GM10266 (cell line): ENCODE measurements around the gene TUBG1.

Experiments used
- DNase-seq: peaks from one replicate; pipeline ENCODE4 v3.0.0; 2012; ENCODE audit errors: extremely low spot score
- TF ChIP-seq, protein P1 (sequence below): IDR thresholded peaks from 2 replicates; pipeline ENCODE4 v1.5.1; 2012; ENCODE audit warnings: mild to moderate bottlenecking, low read depth; ENCODE audit not compliant: control insufficient read depth, insufficient read depth; ENCODE audit errors: missing control alignments

The TUBG1 gene

GRCh38 chr17:42632949-42633444, 23.5 kb downstream of the TUBG1 start:
- DNase-seq, result no peak

DNA sequence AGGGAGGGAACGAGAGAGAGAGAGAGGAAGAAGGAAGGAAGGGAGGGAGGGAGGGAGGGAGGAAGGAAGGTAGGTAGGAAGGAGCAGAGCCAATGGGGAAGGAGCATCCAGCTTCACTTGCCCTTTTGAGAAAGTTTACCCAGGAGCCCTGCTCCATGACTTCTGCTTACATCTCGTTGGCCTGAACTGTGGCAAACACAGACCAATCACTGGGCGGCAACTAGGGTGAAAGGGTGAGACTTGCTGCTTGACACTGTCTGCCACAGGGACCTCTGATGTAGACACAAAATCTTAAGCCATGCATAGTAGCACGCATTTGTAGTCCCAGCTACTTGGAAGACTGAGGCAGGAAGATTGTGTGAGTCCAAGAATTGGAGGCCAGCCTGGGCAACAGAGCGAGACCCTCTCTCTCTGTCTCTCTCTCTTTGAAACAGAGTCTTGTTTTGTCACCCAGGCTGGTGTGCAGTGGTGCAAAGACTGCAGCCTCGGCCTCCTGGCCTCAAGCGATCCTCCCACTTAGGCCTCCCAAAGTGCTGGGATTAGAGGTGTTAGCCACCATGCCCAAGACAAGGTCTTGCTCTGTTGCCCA, 30.1 kb downstream of the TUBG1 start:
- DNase-seq, result no peak
- TF ChIP-seq, protein P1, sequence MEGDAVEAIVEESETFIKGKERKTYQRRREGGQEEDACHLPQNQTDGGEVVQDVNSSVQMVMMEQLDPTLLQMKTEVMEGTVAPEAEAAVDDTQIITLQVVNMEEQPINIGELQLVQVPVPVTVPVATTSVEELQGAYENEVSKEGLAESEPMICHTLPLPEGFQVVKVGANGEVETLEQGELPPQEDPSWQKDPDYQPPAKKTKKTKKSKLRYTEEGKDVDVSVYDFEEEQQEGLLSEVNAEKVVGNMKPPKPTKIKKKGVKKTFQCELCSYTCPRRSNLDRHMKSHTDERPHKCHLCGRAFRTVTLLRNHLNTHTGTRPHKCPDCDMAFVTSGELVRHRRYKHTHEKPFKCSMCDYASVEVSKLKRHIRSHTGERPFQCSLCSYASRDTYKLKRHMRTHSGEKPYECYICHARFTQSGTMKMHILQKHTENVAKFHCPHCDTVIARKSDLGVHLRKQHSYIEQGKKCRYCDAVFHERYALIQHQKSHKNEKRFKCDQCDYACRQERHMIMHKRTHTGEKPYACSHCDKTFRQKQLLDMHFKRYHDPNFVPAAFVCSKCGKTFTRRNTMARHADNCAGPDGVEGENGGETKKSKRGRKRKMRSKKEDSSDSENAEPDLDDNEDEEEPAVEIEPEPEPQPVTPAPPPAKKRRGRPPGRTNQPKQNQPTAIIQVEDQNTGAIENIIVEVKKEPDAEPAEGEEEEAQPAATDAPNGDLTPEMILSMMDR, result no peak

More at GRCh38 chr17:42632949-42633444, 23.5 kb downstream of the TUBG1 start:
- TF ChIP-seq, protein P1, result no peak

- no peak for DNase-seq
- TF ChIP-seq, protein P1, result no peak
Measured at GRCh38 chr17:42640121-42640520, 30.6 kb downstream of the TUBG1 start.

DNA sequence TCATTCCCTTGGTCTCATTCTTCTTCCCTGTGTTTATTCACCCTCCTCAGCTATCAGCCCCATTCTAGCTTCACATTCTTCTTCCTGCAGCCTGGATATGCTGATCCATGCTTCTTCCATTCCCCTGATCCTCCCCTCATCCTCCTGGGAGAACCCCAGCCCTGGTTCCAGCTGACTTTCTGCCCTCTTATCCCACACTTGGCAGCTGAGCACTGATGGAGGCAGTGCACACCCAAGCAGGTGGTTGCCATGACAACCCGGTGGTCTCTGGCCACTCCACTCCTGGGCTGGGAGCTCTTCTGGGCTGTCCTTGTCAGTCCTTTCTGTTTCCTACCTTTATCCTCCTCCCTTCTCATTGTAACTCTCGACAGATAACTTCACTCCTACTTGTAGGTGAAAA, 32.9 kb downstream of the TUBG1 start:
- TF ChIP-seq, protein P1, result no peak
- no peak for DNase-seq

GRCh38 chr17:42647778-42648177, 38.3 kb downstream of the TUBG1 start:
- no peak for DNase-seq
- TF ChIP-seq, protein P1, result no peak

GRCh38 chr17:42651392-42651791, 41.9 kb downstream of the TUBG1 start:
- TF ChIP-seq, protein P1, result no peak
- DNase-seq, result no peak
